ENCODE data around the gene USP46.

The USP46 gene

DNA sequence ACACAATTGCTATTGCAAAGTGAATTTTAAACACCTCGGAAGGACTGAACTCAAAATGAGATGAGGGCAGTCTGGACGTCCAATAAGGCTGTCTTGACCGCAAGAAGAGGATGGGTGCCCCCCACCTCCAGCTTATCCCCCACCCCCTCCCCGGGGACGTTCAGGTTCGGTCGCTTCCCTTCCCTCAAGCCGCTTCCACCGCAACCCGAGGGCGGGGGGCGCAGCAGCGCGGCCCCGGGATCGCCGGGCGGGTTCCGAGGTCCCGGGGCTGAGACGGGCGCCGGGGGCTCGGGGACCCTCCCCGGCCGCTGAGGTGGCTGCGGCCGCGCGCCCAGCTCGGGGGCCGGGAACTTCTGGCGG lies 480 bp downstream of the USP46 start:
- H3K4me3 ChIP-seq (ENCODE audit: low read length): peak overlapping the region; percentile 61
- TF ChIP-seq, protein P1, sequence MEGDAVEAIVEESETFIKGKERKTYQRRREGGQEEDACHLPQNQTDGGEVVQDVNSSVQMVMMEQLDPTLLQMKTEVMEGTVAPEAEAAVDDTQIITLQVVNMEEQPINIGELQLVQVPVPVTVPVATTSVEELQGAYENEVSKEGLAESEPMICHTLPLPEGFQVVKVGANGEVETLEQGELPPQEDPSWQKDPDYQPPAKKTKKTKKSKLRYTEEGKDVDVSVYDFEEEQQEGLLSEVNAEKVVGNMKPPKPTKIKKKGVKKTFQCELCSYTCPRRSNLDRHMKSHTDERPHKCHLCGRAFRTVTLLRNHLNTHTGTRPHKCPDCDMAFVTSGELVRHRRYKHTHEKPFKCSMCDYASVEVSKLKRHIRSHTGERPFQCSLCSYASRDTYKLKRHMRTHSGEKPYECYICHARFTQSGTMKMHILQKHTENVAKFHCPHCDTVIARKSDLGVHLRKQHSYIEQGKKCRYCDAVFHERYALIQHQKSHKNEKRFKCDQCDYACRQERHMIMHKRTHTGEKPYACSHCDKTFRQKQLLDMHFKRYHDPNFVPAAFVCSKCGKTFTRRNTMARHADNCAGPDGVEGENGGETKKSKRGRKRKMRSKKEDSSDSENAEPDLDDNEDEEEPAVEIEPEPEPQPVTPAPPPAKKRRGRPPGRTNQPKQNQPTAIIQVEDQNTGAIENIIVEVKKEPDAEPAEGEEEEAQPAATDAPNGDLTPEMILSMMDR (IDR thresholded peaks at IDR 0.05; ENCODE audit: insufficient read depth, low read depth, low read length, missing control alignments): no peak
- no peak for DNase-seq (ENCODE audit: low read depth)

GRCh38 chr4:52657618-52658501 lies 1.2 kb downstream of the USP46 start:
- peak; percentile 50 for DNase-seq (ENCODE audit: low read depth)
- TF ChIP-seq, protein P1 (IDR thresholded peaks at IDR 0.05; ENCODE audit: insufficient read depth, low read depth, low read length, missing control alignments): no peak
- H3K4me3 ChIP-seq (ENCODE audit: low read length): peak overlapping the region; percentile 61

GRCh38 chr4:52657292-52657617 lies 1.8 kb downstream of the USP46 start:
- TF ChIP-seq, protein P1 (IDR thresholded peaks at IDR 0.05; ENCODE audit: insufficient read depth, low read depth, low read length, missing control alignments): no peak
- DNase-seq (ENCODE audit: low read depth): no peak
- peak overlapping the region; percentile 61 for H3K4me3 ChIP-seq (ENCODE audit: low read length)

- TF ChIP-seq, protein P1 (IDR thresholded peaks at IDR 0.05; ENCODE audit: insufficient read depth, low read depth, low read length, missing control alignments): no peak
- no peak overlapping the region for H3K4me3 ChIP-seq (ENCODE audit: low read length)
- DNase-seq (ENCODE audit: low read depth): peak; percentile 82
Observed at GRCh38 chr4:52655506-52655905, 3.6 kb downstream of the USP46 start.

- no peak overlapping the region for H3K4me3 ChIP-seq (ENCODE audit: low read length)
- TF ChIP-seq, protein P1 (IDR thresholded peaks at IDR 0.05; ENCODE audit: insufficient read depth, low read depth, low read length, missing control alignments): no peak
- DNase-seq (ENCODE audit: low read depth): no peak
Observed at GRCh38 chr4:52651996-52652672, 7.0 kb downstream of the USP46 start.

DNA sequence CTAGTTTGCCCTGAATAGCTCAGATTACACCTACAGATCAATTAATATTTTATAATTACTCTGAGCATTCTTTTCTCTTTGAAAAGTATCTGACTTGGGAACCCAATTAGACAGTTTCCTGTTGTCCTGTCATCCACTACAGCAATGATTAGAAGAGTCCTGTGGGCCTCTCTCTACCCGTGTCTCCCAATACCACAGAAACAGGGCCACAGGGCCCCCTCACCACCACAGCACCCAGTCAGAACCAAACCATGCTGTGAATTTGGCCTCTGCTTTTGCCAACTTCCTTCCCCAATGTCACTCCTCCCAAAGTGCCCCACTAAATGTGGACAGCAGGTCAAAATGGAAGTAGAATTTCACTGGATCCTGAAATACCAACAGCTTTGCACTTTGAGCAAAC lies 10.3 kb downstream of the USP46 start:
- no peak overlapping the region for H3K4me3 ChIP-seq (ENCODE audit: low read length)
- TF ChIP-seq, protein P1 (IDR thresholded peaks at IDR 0.05; ENCODE audit: insufficient read depth, low read depth, low read length, missing control alignments): no peak
- no peak for DNase-seq (ENCODE audit: low read depth)
